Activated CD4-positive, CD25-positive, alpha-beta regulatory T cell treated with anti-CD3 and anti-CD28 coated beads, Interleukin-2, amount 50 U/mL, for 72 hours (primary cell): ENCODE results near the gene PIAS2.

Source experiments
- DNase-seq: peaks from one replicate; pipeline ENCODE4 v3.0.0; 2021

The PIAS2 gene

GRCh38 chr18:46756559-46757201, 160.6 kb downstream of the PIAS2 start, which contains the start of gene ST8SIA5:
Gene ST8SIA5, minus strand, starts transcription at chr18:46757053. Its CDS starts 545 bp downstream, at chr18:46756508.
- DNase-seq, result no peak

GRCh38 chr18:46756025-46756558, 161.2 kb downstream of the PIAS2 start:
- no peak for DNase-seq

- no peak for DNase-seq
Observed at GRCh38 chr18:46755315-46756024, 161.8 kb downstream of the PIAS2 start.

- DNase-seq, result no peak
Observed at GRCh38 chr18:46754661-46755292, 162.5 kb downstream of the PIAS2 start.

GRCh38 chr18:46754188-46754587, 163.1 kb downstream of the PIAS2 start:
- DNase-seq, result no peak
